ENCODE measurements around the gene ACBD7.

GRCh38 chr10:15112657-15113056, 24.1 kb upstream of the ACBD7 start:
- no peak for TF ChIP-seq CTCF (conservative IDR thresholded peaks at IDR 0.05)
- TF ChIP-seq EZH2 (IDR thresholded peaks at IDR 0.05; ENCODE audit: low read depth) = no peak

Measured in PC-9 (cell line).